Ishikawa (cell line): ENCODE results near the gene C15orf39.

ENCODE experiments used
- CEBPB ChIP-seq: IDR thresholded peaks from 2 replicates; pipeline ENCODE4 v1.6.1; 2012
- CREB1 ChIP-seq: IDR thresholded peaks from 2 replicates; pipeline ENCODE4 v1.6.1; 2012; ENCODE audit warnings: low read depth
- EGR1 ChIP-seq: IDR thresholded peaks from 2 replicates; pipeline ENCODE4 v1.6.1; 2012
- EP300 ChIP-seq: IDR thresholded peaks from 2 replicates; pipeline ENCODE4 v1.6.1; 2012; ENCODE audit warnings: borderline replicate concordance
- FOXM1 ChIP-seq: IDR thresholded peaks from 2 replicates; pipeline ENCODE4 v1.6.1; 2012; ENCODE audit warnings: low read depth, borderline replicate concordance
- MAX ChIP-seq: IDR thresholded peaks from 2 replicates; pipeline ENCODE4 v1.6.1; 2012
- NFIC ChIP-seq: IDR thresholded peaks from 2 replicates; pipeline ENCODE4 v1.6.1; 2012
- RAD21 ChIP-seq: IDR thresholded peaks from 2 replicates; pipeline ENCODE4 v1.6.1; 2012; ENCODE audit warnings: low read depth
- REST ChIP-seq: IDR thresholded peaks from 2 replicates; pipeline ENCODE4 v1.6.1; 2012; ENCODE audit warnings: low read depth, mild to moderate bottlenecking
- TAF1 ChIP-seq: IDR thresholded peaks from 2 replicates; pipeline ENCODE4 v1.6.1; 2012; ENCODE audit warnings: low read depth, mild to moderate bottlenecking
- TEAD4 ChIP-seq: IDR thresholded peaks from 2 replicates; pipeline ENCODE4 v1.6.1; 2012
- USF1 ChIP-seq: IDR thresholded peaks from 2 replicates; pipeline ENCODE4 v1.6.1; 2012
- YY1 ChIP-seq: IDR thresholded peaks from 2 replicates; pipeline ENCODE4 v1.6.1; 2012; ENCODE audit warnings: low read depth
- ZBTB7A ChIP-seq: IDR thresholded peaks from 2 replicates; pipeline ENCODE4 v1.6.1; 2012; ENCODE audit warnings: low read depth

C15orf39 gene

GRCh38 chr15:75230551-75231371, 29.1 kb downstream of the C15orf39 start:
- TF ChIP-seq USF1 = no peak
- TF ChIP-seq NFIC = no peak
- TF ChIP-seq TEAD4 = no peak
- no peak for TF ChIP-seq RAD21

GRCh38 chr15:75231836-75232235, 30.2 kb downstream of the C15orf39 start:
- TF ChIP-seq REST (no peak), TEAD4 (no peak), CEBPB (no peak), EP300 (no peak), NFIC (no peak), EGR1 (no peak), TAF1 (no peak), YY1 (no peak), FOXM1 (no peak)

GRCh38 chr15:75232252-75232813, 30.7 kb downstream of the C15orf39 start:
- TF ChIP-seq CREB1 (no peak), REST (no peak), YY1 (no peak)

GRCh38 chr15:75232826-75233503, 31.3 kb downstream of the C15orf39 start:
- TF ChIP-seq RAD21 = no peak
- TF ChIP-seq MAX = no peak
- no peak for TF ChIP-seq FOXM1
- TF ChIP-seq USF1 = no peak
- no peak for TF ChIP-seq CREB1
- TF ChIP-seq REST = no peak
- TF ChIP-seq EGR1 = no peak
- no peak for TF ChIP-seq NFIC
- TF ChIP-seq CEBPB = no peak
- TF ChIP-seq EP300 = no peak
- TF ChIP-seq YY1 = no peak
- TF ChIP-seq ZBTB7A = no peak
- TF ChIP-seq TAF1 = no peak
- TF ChIP-seq TEAD4 = no peak
